SK-N-SH treated with all-trans-retinoic acid at 6 μM for 48 hours (cell line): Measurements from ENCODE around the gene S100G.

ENCODE experiments used
- ATAC-seq: fragments of 200-7000 bp; cut with Tn5 transposase; 3 replicates; pipeline ENCODE4 v1.9.1; 2020; ENCODE audit warnings: mild to moderate bottlenecking, moderate library complexity
- ARNTL ChIP-seq: fragments of 450-650 bp; formaldehyde crosslinking; IDR thresholded peaks from 2 replicates; pipeline ENCODE4 v1.5.0; 2020; ENCODE audit warnings: low read depth, mild to moderate bottlenecking, moderate library complexity, borderline replicate concordance
- BACH2 ChIP-seq: fragments of 250-450 bp; sonication (Bioruptor Pico); IDR thresholded peaks from 2 replicates; pipeline ENCODE4 v1.9.0; 2021; ENCODE audit warnings: mild to moderate bottlenecking, borderline replicate concordance
- GLIS3 ChIP-seq: fragments of 250-450 bp; sonication (Bioruptor Pico); IDR thresholded peaks from 2 replicates; pipeline ENCODE4 v1.5.0; 2020; ENCODE audit warnings: mild to moderate bottlenecking, moderate library complexity
- ISL1 ChIP-seq: fragments of 250-450 bp; sonication (Bioruptor Pico); IDR thresholded peaks from 2 replicates; pipeline ENCODE4 v2.1.2; 2022; ENCODE audit warnings: mild to moderate bottlenecking, moderate library complexity
- OSR1 ChIP-seq: fragments of 250-450 bp; sonication (Bioruptor Pico); IDR thresholded peaks from 2 replicates; pipeline ENCODE4 v1.8.0; 2022; ENCODE audit warnings: moderate library complexity, mild to moderate bottlenecking, inconsistent platforms
- RARB ChIP-seq: fragments of 250-450 bp; sonication (Bioruptor Pico); IDR thresholded peaks from 2 replicates; pipeline ENCODE4 v1.8.0; 2021; ENCODE audit warnings: mild to moderate bottlenecking, moderate library complexity
- SNAI2 ChIP-seq: fragments of 250-450 bp; sonication (Bioruptor Pico); IDR thresholded peaks from 2 replicates; pipeline ENCODE4 v1.5.0; 2020; ENCODE audit warnings: mild to moderate bottlenecking, moderate library complexity
- TOX ChIP-seq: fragments of 250-450 bp; sonication (Bioruptor Pico); IDR thresholded peaks from 2 replicates; pipeline ENCODE4 v1.8.0; 2021; ENCODE audit warnings: mild to moderate bottlenecking, moderate library complexity, borderline replicate concordance
- ZFP3 ChIP-seq: fragments of 250-450 bp; sonication (Bioruptor Pico); IDR thresholded peaks from 2 replicates; pipeline ENCODE4 v1.5.0; 2020; ENCODE audit warnings: mild to moderate bottlenecking, moderate library complexity
- ZFP30 ChIP-seq: fragments of 450-650 bp; formaldehyde crosslinking; IDR thresholded peaks from 2 replicates; pipeline ENCODE4 v1.5.0; 2022; ENCODE audit warnings: mild to moderate bottlenecking, moderate library complexity
- ZNF70 ChIP-seq: fragments of 450-650 bp; formaldehyde crosslinking; IDR thresholded peaks from 2 replicates; pipeline ENCODE4 v1.5.0; 2020; ENCODE audit warnings: mild to moderate bottlenecking, moderate library complexity
- ZNF8 ChIP-seq: fragments of 450-650 bp; formaldehyde crosslinking; IDR thresholded peaks from 2 replicates; pipeline ENCODE4 v1.5.0; 2020; ENCODE audit warnings: mild to moderate bottlenecking, moderate library complexity
- TF ChIP-seq, protein P1 (sequence below): fragments of 250-450 bp; sonication (Bioruptor Pico); IDR thresholded peaks from 2 replicates; pipeline ENCODE4 v1.5.1; 2021; ENCODE audit warnings: mild to moderate bottlenecking, moderate library complexity
- TF ChIP-seq, protein P2 (sequence below): fragments of 250-450 bp; sonication (Bioruptor Pico); IDR thresholded peaks from 2 replicates; pipeline ENCODE4 v1.5.1; 2020; ENCODE audit warnings: low read depth, mild to moderate bottlenecking, moderate library complexity
- TF ChIP-seq, protein P3 (sequence below): fragments of 250-450 bp; sonication (Bioruptor Pico); IDR thresholded peaks from 2 replicates; pipeline ENCODE4 v1.5.0; 2020; ENCODE audit warnings: mild to moderate bottlenecking, moderate library complexity
- TF ChIP-seq, protein P4 (sequence below): fragments of 250-450 bp; sonication (Bioruptor Pico); IDR thresholded peaks from 2 replicates; pipeline ENCODE4 v1.8.0; 2020; ENCODE audit warnings: mild to moderate bottlenecking, moderate library complexity, borderline replicate concordance
- TF ChIP-seq, protein P5 (sequence below): fragments of 250-450 bp; sonication (Bioruptor Pico); IDR thresholded peaks from 2 replicates; pipeline ENCODE4 v1.8.0; 2021; ENCODE audit warnings: low read depth, mild to moderate bottlenecking, moderate library complexity, borderline replicate concordance

Gene S100G

DNA sequence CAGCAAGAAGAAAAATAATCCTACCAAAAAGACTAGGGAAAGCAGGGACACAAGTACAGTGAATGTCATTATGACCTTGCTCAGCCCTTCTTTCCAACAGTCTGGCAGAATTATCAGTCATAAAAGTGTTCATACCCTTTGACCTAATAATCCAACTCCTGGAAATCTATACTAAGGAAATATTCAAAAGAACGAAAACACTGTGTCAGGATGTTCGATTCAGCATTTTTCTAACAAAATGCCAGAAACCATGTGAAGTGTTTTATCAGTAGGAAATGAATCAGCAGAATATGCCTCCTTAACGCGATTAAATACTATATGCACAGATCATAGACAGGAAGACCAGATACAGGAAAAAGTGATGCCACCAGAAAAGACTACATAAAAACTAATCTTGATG, 16.2 kb upstream of the S100G start:
- peak; percentile 68 for ATAC-seq
- TF ChIP-seq, protein P1, sequence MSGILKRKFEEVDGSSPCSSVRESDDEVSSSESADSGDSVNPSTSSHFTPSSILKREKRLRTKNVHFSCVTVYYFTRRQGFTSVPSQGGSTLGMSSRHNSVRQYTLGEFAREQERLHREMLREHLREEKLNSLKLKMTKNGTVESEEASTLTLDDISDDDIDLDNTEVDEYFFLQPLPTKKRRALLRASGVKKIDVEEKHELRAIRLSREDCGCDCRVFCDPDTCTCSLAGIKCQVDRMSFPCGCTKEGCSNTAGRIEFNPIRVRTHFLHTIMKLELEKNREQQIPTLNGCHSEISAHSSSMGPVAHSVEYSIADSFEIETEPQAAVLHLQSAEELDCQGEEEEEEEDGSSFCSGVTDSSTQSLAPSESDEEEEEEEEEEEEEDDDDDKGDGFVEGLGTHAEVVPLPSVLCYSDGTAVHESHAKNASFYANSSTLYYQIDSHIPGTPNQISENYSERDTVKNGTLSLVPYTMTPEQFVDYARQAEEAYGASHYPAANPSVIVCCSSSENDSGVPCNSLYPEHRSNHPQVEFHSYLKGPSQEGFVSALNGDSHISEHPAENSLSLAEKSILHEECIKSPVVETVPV (CRISPR knock-in tag) = no peak

DNA sequence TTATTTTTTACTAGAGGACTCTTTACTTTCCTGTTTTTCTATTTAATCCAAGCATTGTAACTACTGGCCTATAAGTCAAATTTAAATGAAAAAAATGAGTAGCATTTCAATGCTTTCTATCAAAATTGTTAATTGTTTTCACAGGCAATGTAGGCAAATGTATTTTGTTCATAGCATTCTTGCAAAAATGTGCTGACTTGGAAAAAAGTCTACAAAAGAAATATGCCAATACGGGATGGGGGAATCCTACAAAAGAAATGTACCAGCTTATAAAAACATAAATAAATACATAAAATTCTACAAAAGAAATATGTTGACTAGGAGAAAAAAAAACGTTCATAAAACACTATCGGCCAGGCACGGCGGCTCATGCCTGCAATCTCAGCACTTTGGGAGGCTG, 14.9 kb upstream of the S100G start:
- TF ChIP-seq, protein P2, sequence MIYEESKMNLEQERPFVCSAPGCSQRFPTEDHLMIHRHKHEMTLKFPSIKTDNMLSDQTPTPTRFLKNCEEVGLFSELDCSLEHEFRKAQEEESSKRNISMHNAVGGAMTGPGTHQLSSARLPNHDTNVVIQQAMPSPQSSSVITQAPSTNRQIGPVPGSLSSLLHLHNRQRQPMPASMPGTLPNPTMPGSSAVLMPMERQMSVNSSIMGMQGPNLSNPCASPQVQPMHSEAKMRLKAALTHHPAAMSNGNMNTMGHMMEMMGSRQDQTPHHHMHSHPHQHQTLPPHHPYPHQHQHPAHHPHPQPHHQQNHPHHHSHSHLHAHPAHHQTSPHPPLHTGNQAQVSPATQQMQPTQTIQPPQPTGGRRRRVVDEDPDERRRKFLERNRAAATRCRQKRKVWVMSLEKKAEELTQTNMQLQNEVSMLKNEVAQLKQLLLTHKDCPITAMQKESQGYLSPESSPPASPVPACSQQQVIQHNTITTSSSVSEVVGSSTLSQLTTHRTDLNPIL (CRISPR knock-in tag) = no peak
- no peak for TF ChIP-seq BACH2 (CRISPR knock-in tag)
- no peak for ATAC-seq

DNA sequence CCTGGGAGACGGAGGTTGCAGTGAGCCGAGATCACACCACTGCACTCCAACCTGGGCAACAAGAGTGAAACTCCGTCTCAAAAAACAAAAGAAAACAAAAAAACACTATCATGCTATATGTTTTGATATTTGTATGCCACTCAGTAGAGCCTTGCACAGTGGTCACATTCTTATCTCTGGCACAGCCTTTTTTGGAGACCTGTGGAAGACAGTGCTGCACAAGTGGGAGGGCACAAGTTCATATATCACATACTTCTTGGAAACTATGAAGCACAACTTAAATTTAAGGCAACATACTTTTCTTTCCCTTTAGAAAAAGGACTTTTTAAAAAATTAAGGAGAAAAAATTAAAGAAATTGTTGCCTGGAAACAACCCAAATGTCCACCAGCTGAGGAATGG, 14.4 kb upstream of the S100G start:
- no peak for TF ChIP-seq ISL1 (CRISPR knock-in tag)
- TF ChIP-seq, protein P2 (CRISPR knock-in tag) = no peak
- TF ChIP-seq BACH2 (CRISPR knock-in tag) = no peak
- TF ChIP-seq ARNTL = no peak
- TF ChIP-seq GLIS3 = no peak
- TF ChIP-seq, protein P1 (CRISPR knock-in tag) = no peak
- TF ChIP-seq, protein P3, sequence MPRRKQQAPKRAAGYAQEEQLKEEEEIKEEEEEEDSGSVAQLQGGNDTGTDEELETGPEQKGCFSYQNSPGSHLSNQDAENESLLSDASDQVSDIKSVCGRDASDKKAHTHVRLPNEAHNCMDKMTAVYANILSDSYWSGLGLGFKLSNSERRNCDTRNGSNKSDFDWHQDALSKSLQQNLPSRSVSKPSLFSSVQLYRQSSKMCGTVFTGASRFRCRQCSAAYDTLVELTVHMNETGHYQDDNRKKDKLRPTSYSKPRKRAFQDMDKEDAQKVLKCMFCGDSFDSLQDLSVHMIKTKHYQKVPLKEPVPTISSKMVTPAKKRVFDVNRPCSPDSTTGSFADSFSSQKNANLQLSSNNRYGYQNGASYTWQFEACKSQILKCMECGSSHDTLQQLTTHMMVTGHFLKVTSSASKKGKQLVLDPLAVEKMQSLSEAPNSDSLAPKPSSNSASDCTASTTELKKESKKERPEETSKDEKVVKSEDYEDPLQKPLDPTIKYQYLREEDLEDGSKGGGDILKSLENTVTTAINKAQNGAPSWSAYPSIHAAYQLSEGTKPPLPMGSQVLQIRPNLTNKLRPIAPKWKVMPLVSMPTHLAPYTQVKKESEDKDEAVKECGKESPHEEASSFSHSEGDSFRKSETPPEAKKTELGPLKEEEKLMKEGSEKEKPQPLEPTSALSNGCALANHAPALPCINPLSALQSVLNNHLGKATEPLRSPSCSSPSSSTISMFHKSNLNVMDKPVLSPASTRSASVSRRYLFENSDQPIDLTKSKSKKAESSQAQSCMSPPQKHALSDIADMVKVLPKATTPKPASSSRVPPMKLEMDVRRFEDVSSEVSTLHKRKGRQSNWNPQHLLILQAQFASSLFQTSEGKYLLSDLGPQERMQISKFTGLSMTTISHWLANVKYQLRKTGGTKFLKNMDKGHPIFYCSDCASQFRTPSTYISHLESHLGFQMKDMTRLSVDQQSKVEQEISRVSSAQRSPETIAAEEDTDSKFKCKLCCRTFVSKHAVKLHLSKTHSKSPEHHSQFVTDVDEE (CRISPR knock-in tag) = no peak
- no peak for TF ChIP-seq SNAI2 (CRISPR knock-in tag)
- TF ChIP-seq OSR1 = no peak
- no peak for TF ChIP-seq ZFP30 (CRISPR knock-in tag)
- TF ChIP-seq, protein P4, sequence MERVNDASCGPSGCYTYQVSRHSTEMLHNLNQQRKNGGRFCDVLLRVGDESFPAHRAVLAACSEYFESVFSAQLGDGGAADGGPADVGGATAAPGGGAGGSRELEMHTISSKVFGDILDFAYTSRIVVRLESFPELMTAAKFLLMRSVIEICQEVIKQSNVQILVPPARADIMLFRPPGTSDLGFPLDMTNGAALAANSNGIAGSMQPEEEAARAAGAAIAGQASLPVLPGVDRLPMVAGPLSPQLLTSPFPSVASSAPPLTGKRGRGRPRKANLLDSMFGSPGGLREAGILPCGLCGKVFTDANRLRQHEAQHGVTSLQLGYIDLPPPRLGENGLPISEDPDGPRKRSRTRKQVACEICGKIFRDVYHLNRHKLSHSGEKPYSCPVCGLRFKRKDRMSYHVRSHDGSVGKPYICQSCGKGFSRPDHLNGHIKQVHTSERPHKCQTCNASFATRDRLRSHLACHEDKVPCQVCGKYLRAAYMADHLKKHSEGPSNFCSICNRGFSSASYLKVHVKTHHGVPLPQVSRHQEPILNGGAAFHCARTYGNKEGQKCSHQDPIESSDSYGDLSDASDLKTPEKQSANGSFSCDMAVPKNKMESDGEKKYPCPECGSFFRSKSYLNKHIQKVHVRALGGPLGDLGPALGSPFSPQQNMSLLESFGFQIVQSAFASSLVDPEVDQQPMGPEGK = no peak
- TF ChIP-seq, protein P5, sequence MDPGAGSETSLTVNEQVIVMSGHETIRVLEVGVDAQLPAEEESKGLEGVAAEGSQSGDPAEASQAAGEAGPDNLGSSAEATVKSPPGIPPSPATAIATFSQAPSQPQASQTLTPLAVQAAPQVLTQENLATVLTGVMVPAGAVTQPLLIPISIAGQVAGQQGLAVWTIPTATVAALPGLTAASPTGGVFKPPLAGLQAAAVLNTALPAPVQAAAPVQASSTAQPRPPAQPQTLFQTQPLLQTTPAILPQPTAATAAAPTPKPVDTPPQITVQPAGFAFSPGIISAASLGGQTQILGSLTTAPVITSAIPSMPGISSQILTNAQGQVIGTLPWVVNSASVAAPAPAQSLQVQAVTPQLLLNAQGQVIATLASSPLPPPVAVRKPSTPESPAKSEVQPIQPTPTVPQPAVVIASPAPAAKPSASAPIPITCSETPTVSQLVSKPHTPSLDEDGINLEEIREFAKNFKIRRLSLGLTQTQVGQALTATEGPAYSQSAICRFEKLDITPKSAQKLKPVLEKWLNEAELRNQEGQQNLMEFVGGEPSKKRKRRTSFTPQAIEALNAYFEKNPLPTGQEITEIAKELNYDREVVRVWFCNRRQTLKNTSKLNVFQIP (CRISPR knock-in tag) = no peak
- TF ChIP-seq ZFP3 = no peak
- no peak for TF ChIP-seq ZNF8 (CRISPR knock-in tag)
- no peak for TF ChIP-seq RARB (CRISPR knock-in tag)
- TF ChIP-seq ZNF70 (CRISPR knock-in tag) = no peak
- TF ChIP-seq, all 23 proteins: peak for 0
- ATAC-seq = no peak

DNA sequence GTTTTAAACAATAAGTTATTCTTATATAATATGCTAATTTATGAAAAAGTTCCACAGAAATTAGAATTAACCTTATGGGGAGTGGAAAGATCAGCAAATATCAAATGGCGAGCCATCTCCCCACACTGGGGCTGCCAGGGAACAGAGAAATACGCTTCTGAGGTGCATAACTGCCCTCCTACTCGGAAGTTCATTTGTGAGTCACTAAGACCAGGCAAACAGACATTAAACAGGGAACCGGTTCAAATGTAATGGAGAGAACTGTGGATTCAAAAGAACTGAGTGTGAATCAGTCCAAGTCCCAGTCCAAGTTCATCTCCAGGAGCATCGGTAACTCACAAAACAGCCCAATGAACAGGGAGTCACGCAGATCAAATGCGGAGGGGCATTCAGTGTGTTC, 11.4 kb upstream of the S100G start:
- peak; percentile 51 for ATAC-seq
- TF ChIP-seq, protein P3 (CRISPR knock-in tag) = no peak
- TF ChIP-seq ZNF70 (CRISPR knock-in tag) (no peak), TOX (no peak), GLIS3 (no peak)
- TF ChIP-seq, protein P4 = no peak
